ENCODE data around the gene NADK.
"Not testable (repeated sequence)": the region's sequence is repeated elsewhere in the genome, so short reads cannot be mapped to it uniquely, and the experiment has no call there.

DNA sequence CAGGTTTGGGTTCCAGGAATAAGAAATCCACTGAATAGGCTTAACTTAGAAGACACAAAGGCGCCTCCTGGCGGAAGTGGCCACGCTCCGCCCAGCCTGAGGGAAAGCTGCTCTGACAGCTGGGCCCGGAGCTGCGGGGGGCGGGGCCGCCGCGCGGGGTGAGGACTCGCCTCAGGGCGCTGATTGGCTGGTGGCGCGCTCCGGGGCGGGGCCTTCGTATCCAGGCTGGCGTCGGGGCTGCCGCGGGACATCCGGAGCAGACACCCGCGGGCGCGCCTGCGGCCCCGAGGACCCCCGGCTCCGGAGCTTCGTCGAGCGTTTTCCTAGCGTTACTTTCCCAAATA is 31.7 kb downstream of the NADK start:
- not testable (repeated sequence) for TF ChIP-seq EZH2 (IDR thresholded peaks at IDR 0.05; ENCODE audit: borderline replicate concordance, low read depth, low read length, poor library complexity, severe bottlenecking); CTCF (conservative IDR thresholded peaks at IDR 0.05; ENCODE audit: low read depth, low read length)

All from A673 (cell line).